ENCODE data around the gene TNNT1.

Gene TNNT1

DNA sequence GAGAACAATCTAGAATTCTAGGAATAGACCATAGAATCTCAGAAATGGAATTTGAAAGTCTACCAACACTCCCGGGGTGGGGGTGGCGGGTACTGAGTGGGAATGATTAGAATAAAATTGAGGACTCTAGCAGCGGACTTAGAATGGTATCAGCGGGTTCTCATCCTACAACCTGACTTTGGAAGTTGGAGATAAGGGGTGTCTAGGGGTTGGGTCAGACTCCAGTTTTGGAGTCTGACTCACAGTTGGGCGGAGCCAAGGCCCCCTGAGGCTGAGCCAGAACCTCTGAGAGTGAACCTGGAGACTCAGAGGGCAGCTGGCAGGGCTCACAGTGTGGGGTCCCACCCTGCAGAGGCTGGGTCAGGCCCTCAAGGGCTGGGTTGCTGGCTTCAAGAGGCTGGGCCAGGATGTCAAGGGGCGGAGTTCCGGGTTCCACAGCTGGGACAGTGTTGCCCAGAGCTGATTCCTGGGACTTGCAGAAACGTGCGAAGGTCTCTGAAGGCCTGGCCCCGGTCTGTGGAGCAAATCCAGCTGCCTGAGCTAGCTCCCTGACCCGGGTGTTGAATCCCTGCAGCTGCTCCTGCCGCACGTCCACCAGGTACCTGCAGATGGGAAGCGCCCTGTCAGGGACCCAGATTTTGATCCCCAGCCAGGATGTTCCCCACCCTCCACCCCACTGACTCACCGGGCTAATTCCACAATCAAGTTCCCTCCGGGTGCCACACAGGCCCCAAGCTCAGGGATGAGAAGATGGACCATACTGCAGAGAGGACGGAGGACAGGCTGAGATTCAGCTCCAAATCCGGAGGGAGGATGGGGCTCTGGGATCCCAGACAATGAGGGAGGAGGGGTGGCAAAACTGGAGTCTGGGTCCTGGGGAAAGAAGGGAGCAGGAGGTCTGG, 10.1 kb upstream of the TNNT1 start:
- TF ChIP-seq GATA2 (IDR thresholded peaks at IDR 0.05; ENCODE audit: low read depth, low read length) (no peak), GATA3 (IDR thresholded peaks at IDR 0.05; ENCODE audit: low read depth, low read length) (no peak)

DNA sequence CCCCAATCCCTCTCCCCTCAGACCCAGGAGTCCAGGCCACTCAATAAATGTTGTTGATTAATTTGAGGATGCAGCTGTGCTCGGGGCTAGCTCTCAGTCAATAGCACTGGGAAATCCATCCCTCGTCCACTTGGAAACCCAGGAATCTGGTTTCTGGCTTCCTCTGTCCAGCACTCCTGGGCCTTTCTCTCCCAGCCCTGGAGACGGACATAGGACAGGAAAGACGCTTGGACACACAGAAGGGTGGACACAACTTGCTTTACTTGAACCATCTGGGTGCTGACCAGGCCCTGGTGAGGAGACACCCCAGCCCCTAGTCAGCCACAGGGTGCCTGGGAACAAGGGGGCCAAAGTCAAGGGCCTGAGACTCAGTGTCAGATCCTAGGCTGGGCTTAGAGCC, 9.4 kb upstream of the TNNT1 start:
- TF ChIP-seq GATA2 (IDR thresholded peaks at IDR 0.05; ENCODE audit: low read depth, low read length) (no peak), GATA3 (IDR thresholded peaks at IDR 0.05; ENCODE audit: low read depth, low read length) (no peak)

DNA sequence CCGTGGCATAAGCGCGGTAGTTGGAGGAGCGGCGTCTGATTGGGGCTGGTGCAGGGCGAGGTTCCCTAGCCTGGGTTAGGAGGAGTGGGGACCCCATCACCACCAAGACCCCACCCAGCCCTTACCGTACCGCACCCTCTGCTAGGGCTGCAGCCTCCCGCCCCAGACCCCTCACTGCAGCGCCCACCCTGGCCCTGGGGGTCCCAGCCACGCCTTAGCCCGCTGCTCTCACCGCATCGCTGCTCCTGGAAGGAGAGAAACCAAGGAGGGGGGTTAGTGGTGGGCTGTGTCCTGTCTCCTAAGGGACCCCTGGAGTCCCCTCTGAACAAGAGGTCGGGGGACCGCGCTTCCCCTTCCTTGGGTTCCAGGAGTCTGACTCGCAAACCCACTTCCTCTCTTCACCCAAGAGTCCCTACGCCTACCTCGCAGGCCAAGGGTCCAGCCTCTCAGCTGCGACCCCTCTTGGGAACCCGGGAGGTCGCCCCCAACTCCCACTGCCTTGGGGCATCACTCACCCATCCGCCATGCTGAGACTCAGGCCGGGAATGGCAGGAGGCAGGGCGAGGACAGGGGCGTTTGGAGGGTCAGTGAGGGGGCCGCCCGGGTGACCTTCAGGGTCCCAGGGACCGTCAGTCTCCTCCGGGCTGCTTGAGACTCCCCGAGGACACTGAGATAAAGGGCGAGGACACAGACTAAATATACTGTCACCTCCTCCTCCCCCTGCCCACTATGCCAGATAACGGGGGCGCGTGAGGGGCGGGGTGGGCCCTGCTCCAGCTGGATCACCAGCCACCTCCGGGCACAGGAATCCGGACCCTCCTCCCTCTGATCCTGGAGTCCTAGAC, 8.3 kb upstream of the TNNT1 start, which contains the start of gene TNNI3:
TNNI3 (minus strand) TSS at position 669 of the 845 bp plus-strand sequence; CDS start at position 526, 143 bp downstream.
- no peak for TF ChIP-seq GATA2 (IDR thresholded peaks at IDR 0.05; ENCODE audit: low read depth, low read length)
- TF ChIP-seq GATA3 (IDR thresholded peaks at IDR 0.05; ENCODE audit: low read depth, low read length), result no peak

DNA sequence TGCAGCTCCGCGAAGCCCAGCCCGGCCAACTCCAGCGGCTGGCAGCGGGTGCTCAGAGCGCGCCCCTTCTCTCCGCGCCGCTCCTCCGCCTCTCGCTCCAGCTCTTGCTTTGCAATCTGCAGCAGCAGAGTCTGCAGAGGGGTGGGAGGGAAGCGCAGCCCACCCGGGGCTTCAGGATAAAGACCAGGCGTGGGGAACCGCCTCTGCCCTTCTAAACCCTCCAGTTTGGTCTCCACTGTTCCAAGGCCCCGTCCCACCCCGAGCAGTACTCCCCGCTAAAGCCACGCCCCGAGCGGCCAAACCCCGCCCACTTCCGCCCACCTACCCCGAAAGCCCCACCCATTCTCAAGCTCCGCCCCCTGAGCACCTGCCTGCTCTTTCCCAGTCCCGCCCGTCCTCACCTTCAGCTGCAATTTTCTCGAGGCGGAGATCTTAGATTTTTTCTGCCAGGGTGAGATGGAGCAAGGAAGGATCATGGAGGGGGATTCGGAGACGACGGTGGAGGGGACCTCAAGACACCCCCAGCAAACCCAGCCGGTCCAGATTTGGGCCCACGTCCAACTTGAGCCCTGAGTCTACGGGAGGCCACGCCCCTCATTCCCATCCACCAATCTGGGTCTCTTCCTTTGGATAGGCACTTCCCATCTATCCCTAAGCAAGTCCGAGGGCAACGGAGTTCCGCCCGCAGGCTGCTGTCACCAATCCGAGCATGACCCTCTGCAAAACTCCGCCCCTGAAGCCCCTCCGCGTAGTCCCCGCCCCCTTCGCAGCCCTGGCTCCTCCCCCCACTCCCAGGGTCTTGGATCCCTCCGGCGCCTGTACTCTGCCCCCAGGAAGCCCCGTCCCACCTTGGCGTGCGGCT, 7.4 kb upstream of the TNNT1 start:
- TF ChIP-seq GATA3 (IDR thresholded peaks at IDR 0.05; ENCODE audit: low read depth, low read length) (no peak), GATA2 (IDR thresholded peaks at IDR 0.05; ENCODE audit: low read depth, low read length) (no peak)

DNA sequence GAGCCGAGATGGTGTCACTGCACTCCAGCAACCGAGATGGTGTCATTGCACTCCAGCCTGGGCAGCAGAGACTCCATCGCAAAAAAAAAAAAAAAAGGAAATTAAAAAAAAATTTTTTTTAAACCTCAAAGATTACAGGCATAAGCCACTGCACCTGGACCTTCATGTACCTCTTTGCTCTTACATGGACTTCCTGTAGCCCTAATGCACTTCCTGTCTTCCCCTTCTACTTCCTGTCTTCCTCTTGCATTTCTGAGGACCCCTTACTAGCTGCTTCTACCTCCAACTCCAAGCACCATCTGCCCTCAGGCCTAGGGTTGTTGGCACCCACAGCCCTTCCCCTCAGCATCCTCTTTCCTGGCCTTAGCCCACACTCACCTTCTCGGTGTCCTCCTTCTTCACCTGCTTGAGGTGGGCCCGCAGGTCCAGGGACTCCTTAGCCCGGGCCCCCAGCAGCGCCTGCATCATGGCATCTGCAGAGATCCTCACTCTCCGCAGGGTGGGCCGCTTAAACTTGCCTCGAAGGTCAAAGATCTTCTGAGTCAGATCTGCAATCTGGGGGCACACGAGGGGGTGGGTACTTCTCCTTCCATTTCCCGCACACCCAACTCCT, 4.8 kb upstream of the TNNT1 start:
- no peak for TF ChIP-seq GATA3 (IDR thresholded peaks at IDR 0.05; ENCODE audit: low read depth, low read length)
- no peak for TF ChIP-seq GATA2 (IDR thresholded peaks at IDR 0.05; ENCODE audit: low read depth, low read length)

DNA sequence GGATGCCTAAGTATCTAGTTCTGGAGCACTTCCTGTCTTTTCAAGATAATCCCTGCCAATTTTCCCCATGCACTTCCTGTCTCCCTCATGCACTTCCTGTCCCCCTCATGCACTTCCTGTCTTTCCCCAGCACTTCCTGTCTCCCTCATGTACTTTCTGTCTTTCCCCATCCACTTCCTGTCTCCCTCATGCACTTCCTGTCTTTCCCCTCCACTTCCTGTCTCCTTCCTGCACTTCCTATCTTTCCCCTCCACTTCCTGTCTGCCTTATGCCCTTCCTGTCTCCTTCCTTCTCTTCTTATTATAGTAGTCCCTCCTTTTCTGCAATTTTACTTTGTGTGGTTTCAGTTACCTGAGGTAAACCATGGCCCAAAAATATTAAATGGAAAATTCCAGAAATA, 3.0 kb upstream of the TNNT1 start:
- TF ChIP-seq GATA2 (IDR thresholded peaks at IDR 0.05; ENCODE audit: low read depth, low read length), result no peak
- no peak for TF ChIP-seq GATA3 (IDR thresholded peaks at IDR 0.05; ENCODE audit: low read depth, low read length)

DNA sequence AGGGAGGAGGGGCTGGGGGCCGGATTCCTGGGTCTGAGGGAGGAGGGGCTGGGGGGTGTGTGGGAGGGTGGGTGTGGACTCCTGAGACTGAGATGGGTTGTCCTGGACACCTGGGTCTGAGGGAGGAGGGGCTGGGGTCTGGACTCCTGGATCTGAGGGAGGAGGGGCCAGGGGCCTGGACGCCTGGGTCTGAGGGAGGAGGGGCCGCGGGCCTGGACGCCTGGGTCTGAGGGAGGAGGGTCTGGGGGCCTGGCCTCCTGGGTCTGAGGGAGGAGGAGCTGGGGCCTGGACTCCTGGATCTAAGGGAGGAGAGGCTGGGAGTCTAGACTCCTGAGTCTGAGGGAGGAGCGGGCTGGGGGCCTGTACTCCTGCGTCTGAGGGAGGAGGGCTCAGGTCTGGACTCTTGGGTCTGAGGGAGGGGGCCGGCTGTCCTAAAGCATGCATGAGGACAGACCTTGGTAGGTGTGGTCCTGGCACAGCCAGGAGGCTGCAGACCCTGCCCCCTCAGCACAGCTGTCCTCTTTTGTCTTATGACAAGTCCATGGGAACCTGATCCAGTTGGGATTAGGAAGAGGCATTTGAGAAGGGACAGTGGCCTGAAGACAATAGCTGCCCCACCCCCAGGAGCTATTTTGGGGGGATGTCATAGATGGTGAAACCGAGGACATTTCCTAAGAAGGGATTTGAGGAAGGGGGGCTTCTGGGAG, 1.3 kb downstream of the TNNT1 start:
- TF ChIP-seq GATA3 (IDR thresholded peaks at IDR 0.05; ENCODE audit: low read depth, low read length) (no peak), GATA2 (IDR thresholded peaks at IDR 0.05; ENCODE audit: low read depth, low read length) (no peak)

DNA sequence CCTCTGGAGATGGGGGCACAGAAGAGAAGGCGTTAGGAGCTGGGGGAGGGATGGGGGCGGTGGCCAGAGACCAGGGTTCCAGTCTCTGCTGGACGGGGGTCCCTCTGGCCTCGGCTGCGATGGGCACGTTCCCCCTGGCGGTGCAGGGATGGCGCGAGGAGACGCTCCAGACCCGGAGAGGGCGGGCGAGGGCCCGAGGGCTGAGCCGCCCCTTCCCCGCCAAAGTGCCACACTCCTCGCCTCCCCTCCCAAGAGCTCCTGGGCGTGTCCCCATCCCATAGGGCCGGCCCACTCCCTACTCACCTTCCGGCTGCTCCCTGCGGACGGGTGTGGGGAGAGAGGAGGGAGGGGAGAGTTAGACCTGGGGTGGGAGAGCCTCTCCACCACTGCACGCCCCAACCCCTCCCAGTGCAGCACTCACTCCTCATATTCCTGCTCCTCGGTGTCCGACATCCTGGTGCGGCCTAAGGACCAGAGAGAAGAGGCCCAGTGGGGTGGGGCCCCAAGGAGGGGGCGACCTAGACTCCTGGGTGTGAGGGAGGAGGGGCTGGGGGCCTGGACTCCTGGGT, 2.2 kb downstream of the TNNT1 start:
- TF ChIP-seq GATA3 (IDR thresholded peaks at IDR 0.05; ENCODE audit: low read depth, low read length) (no peak), GATA2 (IDR thresholded peaks at IDR 0.05; ENCODE audit: low read depth, low read length) (no peak)

DNA sequence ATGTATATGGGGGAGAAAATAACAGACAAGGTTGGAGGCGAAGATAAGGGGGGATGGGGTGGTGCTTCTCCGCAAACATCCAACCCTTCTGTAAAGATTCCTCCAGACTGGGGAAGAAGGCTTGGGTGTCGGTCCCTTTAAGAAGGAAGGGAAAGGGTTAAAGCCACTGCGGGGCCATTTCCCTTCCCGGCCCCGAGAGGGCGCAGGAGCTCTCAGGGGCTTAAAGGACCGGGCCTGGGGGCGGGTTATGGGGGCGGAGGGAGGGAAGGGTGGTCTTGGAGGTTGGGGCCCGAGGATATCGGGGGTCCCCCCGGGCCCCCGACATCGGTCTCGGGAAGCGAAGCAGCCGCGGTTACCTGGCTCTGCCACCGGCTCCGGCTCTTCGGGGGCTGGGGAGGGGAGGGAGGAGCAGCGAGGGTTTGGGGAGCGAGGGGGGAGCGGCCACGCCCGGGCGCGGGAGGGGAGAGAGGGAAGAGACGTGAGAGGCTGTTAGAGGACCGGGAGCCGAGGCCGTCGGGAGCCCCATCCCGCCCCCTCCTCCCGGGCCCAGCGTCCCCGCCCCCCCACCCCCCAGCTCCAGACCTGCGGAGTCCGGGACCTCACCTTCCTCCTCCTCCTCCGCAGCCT, 2.8 kb downstream of the TNNT1 start:
- TF ChIP-seq GATA3 (IDR thresholded peaks at IDR 0.05; ENCODE audit: low read depth, low read length) (no peak), GATA2 (IDR thresholded peaks at IDR 0.05; ENCODE audit: low read depth, low read length) (no peak)

DNA sequence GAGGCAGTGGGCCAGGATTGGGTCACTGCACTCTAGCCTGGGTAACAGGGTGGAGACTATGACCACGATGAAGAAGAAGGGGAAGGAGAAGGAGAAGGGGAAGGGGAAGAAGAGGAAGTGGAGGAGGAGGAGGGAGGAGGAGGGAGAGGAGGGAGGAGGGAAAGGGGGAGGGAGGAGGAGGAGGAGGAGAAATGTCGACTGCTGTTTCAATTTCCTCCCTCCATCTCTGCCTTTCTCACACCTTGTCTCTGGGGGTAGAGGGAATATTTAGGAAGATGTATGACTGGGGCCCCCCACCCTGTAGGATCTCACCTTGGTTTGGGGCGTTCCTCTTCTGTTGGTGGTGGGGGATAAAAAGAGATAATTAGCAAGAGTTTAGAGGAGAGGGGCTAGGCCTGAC, 3.8 kb downstream of the TNNT1 start:
- no peak for TF ChIP-seq GATA3 (IDR thresholded peaks at IDR 0.05; ENCODE audit: low read depth, low read length)
- no peak for TF ChIP-seq GATA2 (IDR thresholded peaks at IDR 0.05; ENCODE audit: low read depth, low read length)

DNA sequence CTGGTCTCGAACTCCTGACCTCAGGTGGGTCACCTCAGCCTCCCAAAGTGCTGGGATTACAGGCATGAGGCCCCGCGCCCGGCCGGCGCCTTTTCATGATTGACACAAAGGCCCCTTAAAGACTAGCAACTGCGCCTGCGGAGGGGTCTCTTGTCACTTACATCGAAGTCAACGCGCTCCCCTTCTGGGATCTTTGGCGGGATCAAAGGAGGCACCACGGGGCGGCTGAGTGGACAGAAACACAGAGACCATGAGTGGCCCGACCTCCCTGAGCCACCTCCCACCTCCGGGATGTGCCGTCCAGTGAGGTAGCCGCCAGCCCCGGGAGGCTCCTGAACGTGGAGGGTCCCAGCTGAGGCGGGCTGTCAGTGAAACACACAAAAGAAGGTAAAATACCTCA, 7.3 kb downstream of the TNNT1 start:
- no peak for TF ChIP-seq GATA3 (IDR thresholded peaks at IDR 0.05; ENCODE audit: low read depth, low read length)
- TF ChIP-seq GATA2 (IDR thresholded peaks at IDR 0.05; ENCODE audit: low read depth, low read length), result no peak

DNA sequence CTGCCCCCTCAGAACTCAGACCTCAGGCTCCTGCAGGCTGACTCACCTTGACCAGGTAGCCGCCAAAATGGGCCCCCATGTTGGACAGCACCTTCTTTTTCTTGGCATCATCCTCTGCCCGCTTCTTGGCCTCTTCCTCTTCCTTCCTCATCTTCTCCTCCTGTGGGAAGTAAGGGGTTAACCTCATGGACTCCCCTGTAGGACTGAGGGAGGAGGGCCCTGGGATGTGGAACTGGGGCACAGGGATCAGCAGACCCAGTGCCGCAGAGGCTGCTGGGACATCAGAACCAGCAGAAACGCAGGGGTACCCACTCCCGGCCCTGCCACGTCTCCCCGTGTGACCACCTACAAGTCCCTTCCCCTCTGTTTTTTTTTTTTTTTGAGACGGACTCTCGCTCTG, 11.1 kb downstream of the TNNT1 start:
- TF ChIP-seq GATA2 (IDR thresholded peaks at IDR 0.05; ENCODE audit: low read depth, low read length) (no peak), GATA3 (IDR thresholded peaks at IDR 0.05; ENCODE audit: low read depth, low read length) (no peak)
